GM10266 (cell line): ENCODE data around the gene MAPRE3.

Experiments used
- DNase-seq: peaks from one replicate; pipeline ENCODE4 v3.0.0; 2012; ENCODE audit errors: extremely low spot score
- TF ChIP-seq, protein P1 (sequence below): IDR thresholded peaks from 2 replicates; pipeline ENCODE4 v1.5.1; 2012; ENCODE audit warnings: mild to moderate bottlenecking, low read depth; ENCODE audit not compliant: control insufficient read depth, insufficient read depth; ENCODE audit errors: missing control alignments

Gene MAPRE3

GRCh38 chr2:27076323-27076722 lies 105.9 kb downstream of the MAPRE3 start:
- TF ChIP-seq, protein P1, sequence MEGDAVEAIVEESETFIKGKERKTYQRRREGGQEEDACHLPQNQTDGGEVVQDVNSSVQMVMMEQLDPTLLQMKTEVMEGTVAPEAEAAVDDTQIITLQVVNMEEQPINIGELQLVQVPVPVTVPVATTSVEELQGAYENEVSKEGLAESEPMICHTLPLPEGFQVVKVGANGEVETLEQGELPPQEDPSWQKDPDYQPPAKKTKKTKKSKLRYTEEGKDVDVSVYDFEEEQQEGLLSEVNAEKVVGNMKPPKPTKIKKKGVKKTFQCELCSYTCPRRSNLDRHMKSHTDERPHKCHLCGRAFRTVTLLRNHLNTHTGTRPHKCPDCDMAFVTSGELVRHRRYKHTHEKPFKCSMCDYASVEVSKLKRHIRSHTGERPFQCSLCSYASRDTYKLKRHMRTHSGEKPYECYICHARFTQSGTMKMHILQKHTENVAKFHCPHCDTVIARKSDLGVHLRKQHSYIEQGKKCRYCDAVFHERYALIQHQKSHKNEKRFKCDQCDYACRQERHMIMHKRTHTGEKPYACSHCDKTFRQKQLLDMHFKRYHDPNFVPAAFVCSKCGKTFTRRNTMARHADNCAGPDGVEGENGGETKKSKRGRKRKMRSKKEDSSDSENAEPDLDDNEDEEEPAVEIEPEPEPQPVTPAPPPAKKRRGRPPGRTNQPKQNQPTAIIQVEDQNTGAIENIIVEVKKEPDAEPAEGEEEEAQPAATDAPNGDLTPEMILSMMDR, result no peak

More at GRCh38 chr2:27076323-27076722, 105.9 kb downstream of the MAPRE3 start:
- no peak for DNase-seq
